H1 (cell line): ENCODE measurements around the gene ARMC3. TPM values are rescaled to one million over a fixed set of nuclear protein-coding genes. Genes with fewer than 3 reads are reported as not detected.

Experiments
- CTCF ChIP-seq, 3 experiments: IDR thresholded peaks; 1 replicate in 2 of 3; 2 replicates in 1 of 3; pipeline versions ENCODE4 v1.5.1 to v1.6.1; 2011; ENCODE audit warnings: low read length in 3 of 3, mild to moderate bottlenecking in 3 of 3, inconsistent platforms in 2 of 3, low read depth in 1 of 3, moderate library complexity in 1 of 3; ENCODE audit not compliant: insufficient read depth in 1 of 3; ENCODE audit errors: control extremely low read depth in 1 of 3
- E2F6 ChIP-seq: IDR thresholded peaks from 2 replicates; pipeline ENCODE4 v1.6.1; 2012; ENCODE audit warnings: inconsistent platforms
- NANOG ChIP-seq: IDR thresholded peaks from 2 replicates; pipeline ENCODE4 v1.6.1; 2011; ENCODE audit warnings: low read length, low read depth, mild to moderate bottlenecking, inconsistent platforms; ENCODE audit not compliant: insufficient read depth, poor library complexity, severe bottlenecking
- NRF1 ChIP-seq: IDR thresholded peaks from 2 replicates; pipeline ENCODE4 v1.6.1; 2011; ENCODE audit warnings: mild to moderate bottlenecking, low read depth, low read length, improper control_type of control experiment
- PHF8 ChIP-seq: fragments of 200-600 bp; sonication (generic); conservative IDR thresholded peaks from 2 replicates; pipeline ENCODE4 v1.7.1; 2012; ENCODE audit warnings: low read depth, mild to moderate bottlenecking, inconsistent platforms, low read length, moderate library complexity
- POLR2A ChIP-seq, 2 experiments: IDR thresholded peaks; 1 replicate in 1 of 2; 2 replicates in 1 of 2; pipeline ENCODE4 v1.6.1; 2011; ENCODE audit warnings: low read depth in 2 of 2, low read length in 2 of 2, mild to moderate bottlenecking in 2 of 2; ENCODE audit errors: control extremely low read depth in 1 of 2
- RFX5 ChIP-seq: IDR thresholded peaks from 2 replicates; pipeline ENCODE4 v1.6.1; 2011; ENCODE audit warnings: low read depth, low read length, improper control_type of control experiment, borderline replicate concordance
- SIRT6 ChIP-seq: IDR thresholded peaks from one replicate; pipeline ENCODE4 v1.7.1; 2012; ENCODE audit warnings: low read length, inconsistent platforms
- SP2 ChIP-seq: IDR thresholded peaks from 2 replicates; pipeline ENCODE4 v1.6.1; 2012; ENCODE audit warnings: mild to moderate bottlenecking, low read length, inconsistent platforms
- SUZ12 ChIP-seq: fragments of 200-600 bp; sonication (generic); IDR thresholded peaks from 2 replicates; pipeline ENCODE4 v1.6.1; 2012; ENCODE audit warnings: mild to moderate bottlenecking, inconsistent platforms, low read length, moderate library complexity, mixed read lengths
- polyA plus RNA-seq, 7 experiments: library from polyadenylated mRNA; depleted of rRNA in 3 of 7; stranded (reverse) in 5 of 7; unstranded in 2 of 7; fragments of >200 nt in 5 of 7; fragments of 200-250 nt in 2 of 7; gene quantifications; 1 replicate in 5 of 7; 2 replicates in 1 of 7; 4 replicates in 1 of 7; pipeline versions ENCODE4 v1.2.1 to v1.2.3, GENCODE V29; 2011 to 2013; ENCODE audit warnings: missing spikeins in 2 of 7, mixed read lengths in 2 of 7
- total RNA-seq: library from RNA; stranded (reverse); fragmentation: NEBNext Ultra II Directional; extraction: Animal tissue kit (Norgen Biotek cat#: 25700); gene quantifications from 2 replicates; pipeline ENCODE4 v1.2.1, GENCODE V29; 2021

Gene ARMC3
- total and polyA plus RNA-seq, 2 of the 8 experiments (the other 6 are each of a cell fraction or from before 2014, with no cell fraction given), result 0.15 TPM

- TF ChIP-seq SUZ12, result 0 out of 2 replicates have a peak, but pooled peaks have one; percentile 38
- peak; percentile 65 for TF ChIP-seq NRF1
- no peak; the same call in 1 of the 2 replicates for TF ChIP-seq PHF8
- TF ChIP-seq SIRT6, result no peak
- TF ChIP-seq POLR2A (IDR thresholded peaks at IDR 0.05; ENCODE audit: control extremely low read depth in 1 of 2, low read depth in 2 of 2, low read length in 2 of 2), result peak; percentile 69 to 75
- TF ChIP-seq RFX5, result no peak
- no peak for TF ChIP-seq NANOG
- no peak for TF ChIP-seq CTCF (IDR thresholded peaks at IDR 0.05; ENCODE audit: control extremely low read depth in 1 of 3, insufficient read depth in 1 of 3, low read depth in 1 of 3, low read length in 3 of 3)
- peak; percentile 51 for TF ChIP-seq E2F6
- TF ChIP-seq SP2, result no peak
Measured at GRCh38 chr10:22927661-22928403, at the start of gene ARMC3 (continued).
